Activated CD4-positive, alpha-beta T cell treated with anti-CD3 and anti-CD28 coated beads for 1 hour (primary cell): ENCODE measurements around the gene TCEA3.

ENCODE experiments used
- DNase-seq: peaks from one replicate; pipeline ENCODE4 v3.0.0-alpha.2; 2020

TCEA3 gene

DNA sequence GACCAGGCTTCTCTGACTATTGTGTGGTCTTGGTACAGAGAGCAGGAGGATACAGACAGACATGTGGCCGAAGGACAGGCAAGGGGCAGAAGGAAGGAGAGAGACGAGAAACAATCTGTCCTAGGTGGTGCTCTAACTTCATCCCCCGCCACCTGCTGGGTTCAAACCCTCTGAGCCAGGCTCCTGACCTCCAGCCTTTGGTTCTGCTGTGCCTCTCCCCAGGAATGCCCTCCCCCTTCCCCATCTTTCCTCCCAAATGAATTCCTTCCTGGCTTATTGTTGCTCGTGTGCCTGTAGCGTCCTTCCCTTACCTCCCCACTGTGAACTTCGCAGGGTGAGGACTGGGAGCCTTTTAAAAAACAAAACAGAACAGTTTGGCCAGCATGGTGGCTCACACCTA, 5.4 kb downstream of the TCEA3 start:
- no peak for DNase-seq

DNA sequence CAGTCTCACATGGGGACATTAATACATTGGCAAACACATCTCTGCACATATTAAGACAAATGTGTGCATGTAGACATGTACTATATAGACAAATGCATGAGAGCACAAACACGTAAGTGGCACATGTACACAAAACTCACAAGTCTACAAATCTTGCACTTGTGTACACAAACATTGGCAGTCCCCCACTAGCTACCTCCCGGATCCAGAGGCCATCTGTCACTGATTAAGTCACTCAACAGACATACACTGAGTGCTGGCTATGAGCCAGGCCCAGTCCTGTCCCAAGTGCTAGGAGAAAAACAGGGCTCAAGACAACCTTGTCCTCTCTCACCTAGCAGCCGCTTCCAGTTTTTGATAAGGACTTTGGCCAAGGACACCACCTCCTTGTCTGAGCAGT, 7.0 kb downstream of the TCEA3 start:
- DNase-seq: no peak

- no peak for DNase-seq
Measured at GRCh38 chr1:23416964-23417363, 7.6 kb downstream of the TCEA3 start.

DNA sequence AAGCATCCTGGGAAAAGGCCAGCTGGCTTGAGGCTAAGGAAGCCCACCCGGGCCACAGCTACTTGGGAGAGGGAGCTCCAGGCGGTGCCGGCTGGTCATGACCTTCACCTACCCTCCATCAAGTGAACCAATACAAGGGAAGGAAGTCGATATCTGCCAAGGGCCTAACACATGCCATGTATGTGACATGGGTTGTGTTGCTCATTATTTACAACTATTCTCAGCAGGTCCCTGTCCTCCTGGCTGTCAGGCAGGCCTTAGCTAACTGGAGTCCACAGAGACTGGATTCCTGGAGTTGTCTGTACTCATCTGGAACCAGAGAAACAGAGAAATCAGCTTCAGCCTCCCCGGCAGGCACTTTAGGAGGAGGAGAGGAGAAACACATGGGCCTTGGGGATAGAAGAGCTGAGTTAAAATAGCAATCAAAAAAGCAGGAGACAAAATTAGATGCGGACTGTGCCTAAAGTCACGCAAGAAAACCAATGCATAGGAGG, 15.7 kb downstream of the TCEA3 start:
- DNase-seq: no peak

DNA sequence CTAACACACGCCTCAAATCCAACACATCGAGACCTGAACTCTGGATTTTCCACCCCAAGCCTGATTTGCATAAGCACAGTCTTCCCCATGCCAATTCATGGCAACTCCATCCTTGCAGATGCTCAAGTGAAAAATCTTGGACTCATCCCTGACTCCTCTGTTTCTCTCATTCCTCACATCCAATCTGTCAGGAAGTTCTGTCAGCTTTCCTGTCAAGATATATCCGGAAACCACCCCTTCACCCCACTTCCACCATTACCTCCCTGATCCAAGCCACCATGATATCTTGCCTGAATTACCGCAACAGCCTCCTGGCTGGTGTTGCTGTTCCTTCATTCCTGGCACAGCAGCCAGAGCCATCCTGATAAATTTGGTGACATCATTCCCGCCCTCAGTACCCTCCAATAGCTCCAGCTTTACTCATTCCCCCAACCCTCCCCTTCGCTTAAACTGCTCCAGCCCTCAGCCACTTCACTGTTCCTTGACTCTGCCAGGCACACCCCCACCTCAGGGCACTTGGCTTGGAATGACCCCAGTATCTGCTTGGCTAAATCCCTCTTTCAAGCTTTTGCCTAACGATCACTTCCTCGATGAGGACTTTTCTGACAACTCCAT, 17.4 kb downstream of the TCEA3 start:
- no peak for DNase-seq

DNA sequence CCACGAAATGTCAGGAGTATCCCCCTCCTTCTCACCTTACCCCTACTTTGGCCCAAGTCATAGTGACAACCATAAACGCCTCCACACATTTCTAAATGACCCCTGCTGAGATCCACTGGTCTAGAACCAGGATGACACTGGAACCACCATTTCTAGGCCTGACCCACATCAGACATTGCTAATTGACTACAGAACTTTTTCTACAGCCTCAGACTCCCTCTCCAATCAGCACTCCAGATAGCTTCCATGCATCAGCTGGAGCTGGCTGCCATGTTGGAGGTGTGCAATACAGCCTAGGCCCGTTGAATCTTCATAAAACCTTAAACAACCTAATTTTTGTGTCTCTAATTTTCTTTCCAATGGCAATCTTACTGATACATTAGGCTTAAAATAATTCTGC, 18.6 kb downstream of the TCEA3 start:
- DNase-seq: no peak

DNA sequence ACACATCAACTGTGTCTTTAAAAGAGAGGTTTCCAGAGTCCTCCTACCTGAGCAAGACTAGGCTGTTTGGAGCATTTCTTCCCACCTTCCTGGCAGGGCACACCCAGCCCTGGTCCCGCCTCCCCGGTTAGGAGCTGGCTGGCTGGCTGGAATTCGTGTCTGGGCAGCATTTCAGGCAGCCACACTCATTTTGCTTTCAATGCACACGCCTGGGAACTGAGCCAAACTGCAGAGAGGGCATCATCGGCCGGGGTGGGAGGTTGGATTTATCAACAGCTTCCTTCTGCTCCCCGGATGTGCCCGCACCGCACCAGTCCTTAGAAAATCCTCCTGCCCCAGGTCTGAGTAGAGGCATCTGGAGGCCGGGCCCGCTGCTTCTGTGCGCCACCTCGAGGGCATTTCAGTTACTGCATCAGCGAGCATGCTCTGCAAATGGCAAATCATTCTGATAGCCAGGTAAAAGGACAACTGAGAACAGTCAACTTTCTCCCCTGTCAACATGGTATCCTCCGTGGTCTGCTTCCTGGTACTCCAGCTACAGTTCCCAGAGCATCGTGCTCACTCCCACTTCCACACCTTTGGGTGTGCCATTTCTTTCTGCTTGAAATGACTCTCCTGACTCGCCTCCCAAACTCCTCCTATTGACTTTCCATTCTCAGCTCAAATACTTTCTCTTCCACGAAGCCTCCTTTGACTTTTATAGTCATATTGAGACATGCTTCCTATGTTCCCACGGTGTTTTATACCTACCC, 20.6 kb downstream of the TCEA3 start:
- DNase-seq: peak; percentile 70

- no peak for DNase-seq
Measured at GRCh38 chr1:23403355-23403734, 21.2 kb downstream of the TCEA3 start.

DNA sequence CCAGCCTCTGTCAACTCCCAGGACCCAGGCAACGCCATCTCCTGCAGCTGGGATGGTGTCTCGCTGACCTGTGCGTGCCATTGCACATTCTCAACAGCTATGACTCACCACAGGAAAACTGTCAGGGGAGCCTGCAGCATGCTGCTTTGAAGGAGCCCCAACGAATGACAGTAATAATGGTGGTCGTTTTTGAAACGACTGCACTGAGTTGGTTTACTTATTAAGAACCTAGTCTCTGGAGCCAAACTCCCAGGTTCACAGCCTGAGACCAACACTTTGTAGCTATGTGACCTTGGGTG, 21.6 kb downstream of the TCEA3 start:
- no peak for DNase-seq

DNA sequence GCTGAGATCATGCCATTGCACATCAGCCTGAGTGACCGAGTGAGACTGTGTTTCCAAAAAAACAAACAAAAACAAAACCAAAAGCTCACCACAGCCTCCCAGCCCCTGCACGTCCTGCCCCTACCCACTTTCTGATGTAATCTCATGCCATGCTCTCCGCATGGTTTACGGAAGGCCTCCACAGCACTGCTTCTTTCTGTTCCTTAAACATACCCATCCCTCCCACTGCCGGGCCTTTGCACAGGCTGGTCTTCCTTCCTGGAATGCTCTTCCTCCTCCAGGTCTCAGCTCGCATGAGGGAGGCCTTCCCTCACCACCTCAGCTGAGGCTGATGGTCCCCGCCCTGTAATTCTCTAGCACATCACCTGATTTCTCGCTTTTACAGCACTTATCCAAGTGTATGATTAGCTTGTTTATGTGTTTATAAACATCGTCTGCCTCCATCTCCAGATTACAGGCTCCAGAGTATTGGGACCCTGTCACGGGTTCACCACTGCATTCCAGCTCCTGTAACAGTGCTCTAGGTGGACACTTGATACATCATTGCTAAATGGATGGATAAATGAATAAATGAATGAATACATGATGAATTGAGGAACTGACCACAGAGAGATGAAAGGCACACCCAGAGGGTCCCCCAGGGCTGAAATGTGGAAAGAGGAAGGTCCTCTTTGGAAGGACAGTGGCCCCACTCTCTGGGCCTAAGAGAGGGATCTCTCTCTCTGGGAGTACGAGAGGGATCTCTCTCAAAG, 22.1 kb downstream of the TCEA3 start:
- no peak for DNase-seq

DNA sequence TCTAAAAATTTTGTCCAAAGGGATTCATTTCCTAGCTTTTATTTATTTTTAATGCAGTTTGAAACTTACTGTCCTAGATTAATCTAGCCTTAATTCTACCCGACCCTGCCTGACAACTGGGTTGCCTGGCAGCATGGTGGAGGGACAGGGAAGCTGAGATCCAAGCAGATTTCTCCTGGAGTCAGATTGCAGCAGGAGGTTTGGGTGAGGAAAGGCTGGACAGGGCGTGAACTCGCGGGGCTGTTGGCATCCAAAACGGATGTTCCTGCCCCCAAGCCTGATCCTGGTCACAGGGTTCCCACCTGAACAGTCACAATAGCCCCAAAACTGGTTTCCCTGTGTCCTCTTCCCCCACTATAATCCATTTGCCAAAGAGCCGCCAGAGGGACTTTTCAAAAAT, 23.2 kb downstream of the TCEA3 start:
- no peak for DNase-seq

- DNase-seq: no peak
Measured at GRCh38 chr1:23400324-23401114, 24.0 kb downstream of the TCEA3 start.

GRCh38 chr1:23399229-23399628, 25.3 kb downstream of the TCEA3 start:
- DNase-seq: no peak

GRCh38 chr1:23397908-23398307, 26.6 kb downstream of the TCEA3 start:
- DNase-seq: no peak

- DNase-seq: no peak
Measured at GRCh38 chr1:23396380-23396779, 28.2 kb downstream of the TCEA3 start.

DNA sequence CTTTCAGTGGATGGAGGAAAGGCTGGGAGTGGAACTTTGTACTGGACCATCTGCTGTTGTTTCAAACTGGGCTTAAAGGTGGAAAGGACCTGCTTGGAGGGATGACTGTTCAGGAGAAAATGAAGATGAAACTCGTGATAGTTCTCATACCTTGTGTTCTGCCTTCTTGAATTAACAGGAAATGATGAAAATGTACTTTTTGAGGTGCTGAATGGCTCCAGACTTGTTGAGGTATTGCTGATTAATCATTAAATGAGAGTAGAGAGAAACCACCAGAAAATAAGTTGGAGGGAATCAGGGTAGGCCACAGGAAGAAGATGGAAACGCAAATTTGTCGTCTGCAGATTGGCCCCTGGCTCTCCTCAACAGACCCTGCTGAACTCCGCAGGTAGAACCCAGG, 28.7 kb downstream of the TCEA3 start:
- DNase-seq: no peak

- no peak for DNase-seq
Measured at GRCh38 chr1:23395154-23395724, 29.3 kb downstream of the TCEA3 start.

- no peak for DNase-seq
Measured at GRCh38 chr1:23394684-23395083, 29.9 kb downstream of the TCEA3 start.

DNA sequence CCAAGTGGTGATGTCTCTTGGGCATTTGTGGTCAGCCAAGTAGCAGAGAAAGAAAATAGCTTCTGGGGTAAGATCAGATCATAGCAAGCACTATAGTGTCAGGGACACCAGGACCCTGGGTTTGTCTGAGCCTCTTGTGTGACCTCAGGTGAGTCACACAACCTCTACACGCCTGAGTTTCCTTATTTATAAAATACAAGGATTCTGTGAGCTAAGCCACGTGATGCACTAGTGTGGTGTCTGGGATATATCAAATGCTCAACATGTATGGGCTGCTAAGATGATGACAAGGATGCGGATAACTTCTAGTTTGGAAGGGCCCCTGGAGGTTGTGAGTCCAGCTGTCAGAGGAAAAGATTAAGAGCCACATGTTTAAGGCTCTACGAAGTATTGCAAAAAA, 30.4 kb downstream of the TCEA3 start:
- DNase-seq: no peak

GRCh38 chr1:23393706-23394105, 30.8 kb downstream of the TCEA3 start:
- DNase-seq: no peak

DNA sequence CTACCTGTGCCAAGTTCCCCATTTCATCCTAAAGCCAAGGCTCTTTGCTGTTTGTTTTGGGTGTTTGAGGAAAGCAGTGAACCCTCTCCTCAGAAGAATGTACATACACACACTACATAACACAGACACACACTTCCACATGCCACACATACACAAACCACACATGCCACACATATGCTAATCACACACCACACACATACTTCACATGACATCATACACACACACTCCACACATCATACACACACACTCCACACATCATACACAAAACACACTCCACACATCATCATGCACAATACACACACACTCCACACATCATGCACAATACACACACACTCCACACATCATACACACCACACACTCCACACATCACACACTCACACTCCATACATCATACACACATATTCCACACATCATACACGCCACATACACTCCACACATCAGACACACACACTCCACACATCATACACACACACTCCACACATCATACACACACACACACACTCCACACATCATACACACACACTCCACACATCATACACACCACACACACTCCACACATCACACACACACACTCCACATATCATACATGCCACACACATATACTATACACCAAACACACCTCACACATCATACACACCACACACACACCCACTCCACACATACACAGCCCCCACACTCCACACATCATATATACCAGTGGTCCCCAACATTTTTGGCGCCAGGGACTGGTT, 32.3 kb downstream of the TCEA3 start:
- no peak for DNase-seq

DNA sequence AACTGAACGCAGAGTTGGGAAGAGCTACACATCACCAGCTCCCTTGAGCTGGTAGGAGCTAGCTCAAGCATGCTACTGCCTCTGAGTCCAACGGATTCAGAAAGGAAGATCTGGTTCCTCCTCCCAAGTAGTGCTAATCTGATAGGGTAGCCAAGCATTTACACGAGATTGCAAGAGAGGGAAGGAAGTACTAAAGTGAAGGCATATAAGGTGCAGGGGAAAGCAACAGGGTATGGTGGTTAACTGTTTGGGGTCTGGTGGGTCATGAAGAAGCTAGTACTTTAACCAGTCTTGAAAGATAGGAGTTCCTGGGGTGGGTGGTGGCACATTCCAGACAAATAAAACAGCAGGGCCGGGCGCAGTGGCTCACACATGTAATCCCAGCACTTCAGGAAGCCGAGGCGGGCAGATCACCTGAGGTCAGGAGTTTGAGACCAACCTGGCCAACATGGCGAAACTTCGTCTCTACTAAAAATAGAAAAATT, 34.7 kb downstream of the TCEA3 start:
- DNase-seq: no peak
